HEK293T (cell line): ENCODE measurements around the gene KIFC3.

ENCODE experiments used
- CTCF ChIA-PET: fragments of 350-600 bp; formaldehyde crosslinking; extraction: SDS; loops from one replicate; lab custom pipeline; 2021; ENCODE audit warnings: antibody characterized with exemption, inconsistent platforms; lab: Yijun Ruan, JAX
- POLR2A ChIA-PET: fragments of 350-600 bp; formaldehyde crosslinking; extraction: SDS; loops from one replicate; lab custom pipeline; 2020; ENCODE audit warnings: antibody characterized with exemption, inconsistent platforms; lab: Yijun Ruan, JAX
- DNase-seq: peaks from one replicate; pipeline ENCODE4 v3.0.0; 2012; ENCODE audit warnings: mixed read lengths; ENCODE audit errors: extremely low spot score
- ARNT ChIP-seq: fragments of 450-650 bp; IDR thresholded peaks from 2 replicates; pipeline ENCODE4 v1.6.1; 2017; ENCODE audit warnings: mild to moderate bottlenecking
- BHLHE40 ChIP-seq: fragments of 450-650 bp; IDR thresholded peaks from 2 replicates; pipeline ENCODE4 v1.6.1; 2016; ENCODE audit warnings: mild to moderate bottlenecking, moderate library complexity, borderline replicate concordance
- CTBP1 ChIP-seq: fragments of 450-650 bp; IDR thresholded peaks from 2 replicates; pipeline ENCODE4 v1.6.1; 2016; ENCODE audit warnings: borderline replicate concordance
- ELF4 ChIP-seq: fragments of 450-650 bp; IDR thresholded peaks from 2 replicates; pipeline ENCODE4 v1.6.1; 2017; ENCODE audit warnings: antibody characterized with exemption
- FOXA1 ChIP-seq: fragments of 450-650 bp; IDR thresholded peaks from 2 replicates; pipeline ENCODE4 v1.6.1; 2016; ENCODE audit warnings: mild to moderate bottlenecking
- FOXK2 ChIP-seq: fragments of 450-650 bp; IDR thresholded peaks from 2 replicates; pipeline ENCODE4 v1.6.1; 2016; ENCODE audit warnings: mild to moderate bottlenecking
- FOXM1 ChIP-seq: fragments of 450-650 bp; IDR thresholded peaks from 2 replicates; pipeline ENCODE4 v1.6.1; 2017; ENCODE audit warnings: mild to moderate bottlenecking, borderline replicate concordance
- HDGF ChIP-seq: fragments of 450-650 bp; IDR thresholded peaks from 2 replicates; pipeline ENCODE4 v1.6.1; 2017; ENCODE audit warnings: antibody characterized with exemption, borderline replicate concordance
- L3MBTL2 ChIP-seq: fragments of 450-650 bp; conservative IDR thresholded peaks from 2 replicates; pipeline ENCODE4 v1.6.1; 2016; ENCODE audit warnings: mild to moderate bottlenecking
- LEF1 ChIP-seq: fragments of 450-650 bp; IDR thresholded peaks from 2 replicates; pipeline ENCODE4 v1.6.1; 2017; ENCODE audit warnings: mild to moderate bottlenecking, borderline replicate concordance
- NFRKB ChIP-seq: fragments of 450-650 bp; IDR thresholded peaks from 2 replicates; pipeline ENCODE4 v1.6.1; 2016; ENCODE audit warnings: mild to moderate bottlenecking, moderate library complexity
- PKNOX1 ChIP-seq: fragments of 450-650 bp; IDR thresholded peaks from 2 replicates; pipeline ENCODE4 v1.6.1; 2016
- SP1 ChIP-seq: fragments of 450-650 bp; IDR thresholded peaks from 2 replicates; pipeline ENCODE4 v1.6.1; 2017
- SUZ12 ChIP-seq: fragments of 450-650 bp; IDR thresholded peaks from 2 replicates; pipeline ENCODE4 v1.6.1; 2016; ENCODE audit warnings: mild to moderate bottlenecking
- TARDBP ChIP-seq: fragments of 450-650 bp; IDR thresholded peaks from 2 replicates; pipeline ENCODE4 v1.6.1; 2016
- ZNF384 ChIP-seq: fragments of 450-650 bp; IDR thresholded peaks from 2 replicates; pipeline ENCODE4 v1.6.1; 2016

Gene KIFC3

DNA sequence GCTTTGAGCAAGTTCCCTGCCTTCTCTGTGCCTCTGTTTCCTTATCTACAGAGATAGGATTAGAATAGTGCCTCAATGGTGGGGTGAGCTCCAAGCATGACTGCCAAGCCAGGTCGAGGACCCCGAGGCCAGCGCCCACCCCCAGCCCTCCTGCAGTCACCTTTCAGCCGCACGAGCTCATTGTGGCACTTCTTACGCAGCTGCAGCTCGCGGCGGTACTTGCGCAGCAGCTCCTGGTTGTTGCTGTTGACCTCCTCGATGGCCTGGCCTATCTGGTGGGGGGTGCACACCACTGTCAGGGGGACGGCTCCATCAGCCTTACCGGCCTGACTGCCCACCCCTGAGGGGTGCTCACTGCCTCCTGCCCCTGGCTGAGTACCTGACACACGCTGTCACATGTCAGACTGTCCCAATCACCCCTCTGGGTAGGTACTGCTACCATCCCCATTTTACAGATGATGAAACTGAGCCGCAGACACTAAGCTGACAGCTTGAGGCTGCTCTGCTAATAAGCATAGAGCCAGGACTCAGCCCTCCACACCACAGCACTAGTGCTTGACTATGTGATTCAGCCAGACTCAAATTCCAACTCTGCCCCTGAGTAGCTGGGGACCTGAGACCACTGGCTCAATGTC lies 35.5 kb downstream of the KIFC3 start:
- TF ChIP-seq LEF1: no peak
- CTCF ChIA-PET: interaction anchor here (1.4 kb wide), 1 partner anchor 28 kb away, joined by 5 read pairs; no protein-coding TSS in a partner anchor
- POLR2A ChIA-PET: interaction anchor here (1.2 to 1.4 kb wide), 2 partner anchors 32 to 234 kb away, joined by 3 to 4 read pairs; partner anchors contain the start of genes USB1 and ZNF319
- no peak for DNase-seq

- POLR2A ChIA-PET: interaction anchor here (1.6 kb wide), 1 partner anchor 29 kb away, joined by 3 read pairs; no protein-coding TSS in a partner anchor
- CTCF ChIA-PET: interaction anchor here (1.4 kb wide), 1 partner anchor 30 kb away, joined by 5 read pairs; no protein-coding TSS in a partner anchor
- no peak for TF ChIP-seq NFRKB
- no peak for TF ChIP-seq TARDBP
- TF ChIP-seq BHLHE40: no peak
- no peak for TF ChIP-seq PKNOX1
- TF ChIP-seq ARNT: no peak
- TF ChIP-seq SP1: no peak
- TF ChIP-seq L3MBTL2: no peak
- no peak for TF ChIP-seq CTBP1
- TF ChIP-seq SUZ12: no peak
- no peak for TF ChIP-seq LEF1
- no peak for TF ChIP-seq ELF4
- no peak for TF ChIP-seq FOXA1
- TF ChIP-seq FOXK2: no peak
- TF ChIP-seq HDGF: no peak
- TF ChIP-seq FOXM1: no peak
- TF ChIP-seq ZNF384: no peak
- DNase-seq: no peak
Measured at GRCh38 chr16:57765160-57765728, 37.0 kb downstream of the KIFC3 start.

DNA sequence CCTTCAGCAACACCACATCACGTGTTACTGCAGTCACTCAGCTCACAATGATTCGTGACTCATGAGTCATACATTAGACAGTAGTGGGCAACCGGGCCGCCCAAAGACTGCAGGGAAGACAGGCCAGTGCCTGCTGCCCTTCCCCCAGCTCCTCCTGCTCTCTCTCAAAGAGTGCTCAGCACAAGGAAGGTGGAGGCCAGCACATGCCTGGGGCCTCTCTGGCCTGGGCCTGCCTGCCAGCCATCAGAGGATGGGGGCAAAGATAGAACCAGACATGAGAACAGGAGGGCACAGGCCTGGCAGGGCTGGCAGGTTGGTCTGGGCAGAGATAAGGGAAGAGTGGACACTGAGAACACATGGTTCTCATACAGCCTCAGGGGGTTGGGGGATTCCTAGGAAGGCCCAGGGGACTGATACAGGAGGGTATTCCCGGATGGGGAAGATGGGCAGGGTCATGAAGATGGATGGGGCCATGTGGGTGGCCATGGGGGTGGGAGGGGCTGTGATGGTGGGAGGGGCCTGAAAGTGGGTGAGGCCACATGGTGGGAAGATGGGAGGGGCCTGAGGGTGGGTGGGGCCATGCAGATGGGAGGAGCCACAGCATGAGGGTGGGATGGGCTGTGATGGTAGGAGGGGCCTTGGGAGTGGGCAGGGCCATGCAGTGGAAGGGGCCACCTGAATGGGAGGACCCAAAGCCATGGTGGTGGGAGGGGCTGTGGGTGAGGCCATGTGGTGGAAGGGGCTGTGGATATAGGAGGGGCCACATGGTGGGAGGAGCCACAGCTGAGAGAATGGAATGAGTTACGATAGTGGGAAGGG lies 37.7 kb downstream of the KIFC3 start:
- TF ChIP-seq SUZ12: no peak
- TF ChIP-seq CTBP1: no peak
- TF ChIP-seq PKNOX1: peak; percentile 82
- TF ChIP-seq HDGF: no peak
- TF ChIP-seq TARDBP: no peak
- no peak for TF ChIP-seq FOXM1
- no peak for TF ChIP-seq FOXA1
- TF ChIP-seq NFRKB: no peak
- TF ChIP-seq LEF1: no peak
- no peak for TF ChIP-seq FOXK2
- TF ChIP-seq ELF4: no peak
- 0 out of 2 replicates have a peak, but pooled peaks have one; percentile 43 for TF ChIP-seq SP1
- TF ChIP-seq ARNT: no peak
- TF ChIP-seq BHLHE40: no peak
- no peak for TF ChIP-seq L3MBTL2
- CTCF ChIA-PET: no interaction called here
- POLR2A ChIA-PET: interaction anchor here (1.6 kb wide), 1 partner anchor 28 kb away, joined by 3 read pairs; no protein-coding TSS in a partner anchor
- peak; percentile 93 for DNase-seq

DNA sequence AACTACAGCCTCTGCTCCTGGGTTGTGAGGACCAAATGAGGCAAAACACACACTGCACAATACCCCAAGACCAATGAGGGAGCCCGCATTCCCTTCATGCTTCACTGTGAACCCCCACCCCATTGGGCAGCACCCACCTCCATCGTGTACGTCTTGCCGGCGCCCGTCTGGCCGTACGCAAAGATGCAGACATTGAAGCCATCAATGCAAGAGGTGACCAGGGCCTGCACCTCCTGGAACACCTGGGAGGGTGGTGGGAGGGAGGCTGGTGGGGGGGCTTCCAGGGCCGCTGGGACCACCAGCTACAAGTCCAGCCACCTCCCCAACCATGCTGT lies 38.3 kb downstream of the KIFC3 start:
- DNase-seq: no peak
- TF ChIP-seq SUZ12: no peak
- no peak for TF ChIP-seq FOXK2
- no peak for TF ChIP-seq LEF1
- no peak for TF ChIP-seq NFRKB
- no peak for TF ChIP-seq FOXM1
- no peak for TF ChIP-seq L3MBTL2
- TF ChIP-seq HDGF: no peak
- TF ChIP-seq PKNOX1: no peak
- no peak for TF ChIP-seq BHLHE40
- TF ChIP-seq SP1: no peak
- no peak for TF ChIP-seq ARNT
- no peak for TF ChIP-seq ZNF384
- no peak for TF ChIP-seq CTBP1
- no peak for TF ChIP-seq TARDBP
- no peak for TF ChIP-seq FOXA1
- TF ChIP-seq ELF4: no peak
- ChIA-PET CTCF (no interaction called here), POLR2A (interaction anchor here (1.6 kb wide), 1 partner anchor 28 kb away, joined by 3 read pairs; no protein-coding TSS in a partner anchor)

- TF ChIP-seq ARNT (no peak), ZNF384 (no peak), PKNOX1 (no peak), FOXM1 (no peak), FOXK2 (no peak), SUZ12 (no peak), NFRKB (no peak), BHLHE40 (no peak), FOXA1 (no peak), SP1 (no peak), L3MBTL2 (no peak), TARDBP (no peak), CTBP1 (no peak), ELF4 (no peak), LEF1 (no peak), HDGF (no peak)
- ChIA-PET CTCF (no interaction called here), POLR2A (no interaction called here)
- no peak for DNase-seq
Measured at GRCh38 chr16:57763285-57764005, 38.8 kb downstream of the KIFC3 start.
